Measurements from ENCODE around the gene MRPS14.
"Not testable (repeated sequence)": the region's sequence is repeated elsewhere in the genome, so short reads cannot be mapped to it uniquely, and the experiment has no call there.

The MRPS14 gene

DNA sequence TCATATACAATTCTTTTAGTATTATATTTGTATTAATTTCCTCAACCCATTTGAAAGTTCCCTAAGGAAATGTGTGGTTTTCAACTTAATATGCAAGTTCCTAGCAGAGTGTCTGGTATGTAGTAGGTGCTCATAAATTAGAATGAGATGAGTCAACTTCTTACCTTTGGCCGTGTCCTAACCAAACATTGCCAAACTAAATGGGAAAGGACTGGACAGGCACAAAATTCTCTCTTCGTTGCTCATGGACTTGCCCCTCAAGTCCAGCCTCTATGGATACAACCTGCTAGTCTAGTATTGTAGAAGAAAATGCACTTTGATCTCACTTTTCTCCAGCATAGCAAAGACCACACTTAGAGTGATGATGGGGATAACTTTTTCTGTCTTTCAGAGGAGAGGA lies 11.6 kb upstream of the MRPS14 start:
- Histone ChIP-seq H3K4me3 (no peak overlapping the region), H3K27me3 (no peaks in the 10 kb centered on the region), H3K9ac (no peak overlapping the region), H3K9me3 (replicated peaks in 1 of 11) (no peaks in the 10 kb centered on the region), H4K20me1 (no peaks in the 10 kb centered on the region), H3K36me3 (no peaks in the 10 kb centered on the region), H3K4me2 (no peak overlapping the region), H3K27ac (no peak overlapping the region), H3K4me1 (peaks cover 0 to 23% (median 4%) of the 10 kb centered on the region in 10 experiments; a peak in 7 of 20 replicates)
- TF ChIP-seq Cebpa-rat (IDR thresholded peaks at IDR 0.05), result no peak

DNA sequence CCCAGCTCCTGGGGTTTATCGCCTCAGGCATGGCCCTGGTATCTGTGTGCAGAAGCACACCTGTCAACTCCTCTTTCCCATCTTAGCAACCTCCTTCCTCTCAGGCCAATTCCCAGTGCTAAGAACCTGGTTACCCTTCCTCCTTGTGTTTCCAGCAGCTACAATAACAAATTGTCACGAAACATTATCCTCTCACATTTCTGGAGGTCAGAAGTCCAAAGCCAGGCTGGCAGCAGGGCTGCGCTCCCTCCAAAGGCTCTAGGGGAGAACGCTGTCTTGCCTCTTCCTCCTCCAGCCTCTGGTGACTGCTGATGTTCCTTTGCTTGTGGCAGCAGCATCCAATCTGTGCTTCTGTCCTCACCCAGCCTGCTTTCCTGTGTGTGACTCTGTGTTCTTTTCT lies 10.7 kb upstream of the MRPS14 start:
- Histone ChIP-seq H3K4me2 (no peak overlapping the region), H3K27ac (no peak overlapping the region), H3K9ac (no peak overlapping the region), H3K27me3 (no peaks in the 10 kb centered on the region), H3K9me3 (replicated peaks in 1 of 11) (no peaks in the 10 kb centered on the region), H3K4me1 (peaks cover 0 to 23% (median 5%) of the 10 kb centered on the region in 10 experiments; a peak in 9 of 20 replicates), H3K36me3 (no peaks in the 10 kb centered on the region), H3K4me3 (no peak overlapping the region), H4K20me1 (no peaks in the 10 kb centered on the region)
- TF ChIP-seq Cebpa-rat (IDR thresholded peaks at IDR 0.05), result no peak

DNA sequence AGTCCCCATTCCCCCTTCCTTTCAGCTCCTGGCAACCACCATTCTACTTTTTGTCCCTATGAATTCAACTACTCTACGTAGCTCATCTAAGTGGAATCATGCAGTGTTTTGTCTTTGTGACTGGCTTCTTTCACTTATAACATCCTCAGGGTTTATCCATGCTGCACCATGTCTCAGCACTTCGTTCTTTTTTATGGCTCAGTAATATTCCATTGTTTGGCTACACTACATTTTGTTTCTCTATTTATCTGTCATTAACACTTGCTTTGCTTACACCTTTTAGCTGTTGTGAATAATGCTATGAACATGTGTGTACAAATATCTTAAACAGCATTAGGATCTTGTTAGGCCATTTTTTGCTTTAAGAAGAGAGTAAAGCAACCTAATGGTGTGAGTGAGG lies 1.5 kb upstream of the MRPS14 start:
- Histone ChIP-seq H3K36me3 (peaks cover 0 to 18% (median 13%) of the 10 kb centered on the region in 11 experiments; a peak in 13 of 22 replicates), H3K4me1 (peaks cover 7 to 23% (median 15%) of the 10 kb centered on the region in 10 experiments), H3K27me3 (no peaks in the 10 kb centered on the region), H3K9ac (no peak overlapping the region), H3K4me3 (no peak overlapping the region), H3K27ac (no peak overlapping the region), H3K9me3 (replicated peaks in 1 of 11) (peaks cover 0 to 14% (median 0%) of the 10 kb centered on the region in 11 experiments; a peak in 7 of 22 replicates), H4K20me1 (peaks cover 0 to 13% (median under 1%) of the 10 kb centered on the region in 11 experiments; a peak in 3 of 22 replicates), H3K4me2 (no peak overlapping the region)
- no peak for TF ChIP-seq Cebpa-rat (IDR thresholded peaks at IDR 0.05)

DNA sequence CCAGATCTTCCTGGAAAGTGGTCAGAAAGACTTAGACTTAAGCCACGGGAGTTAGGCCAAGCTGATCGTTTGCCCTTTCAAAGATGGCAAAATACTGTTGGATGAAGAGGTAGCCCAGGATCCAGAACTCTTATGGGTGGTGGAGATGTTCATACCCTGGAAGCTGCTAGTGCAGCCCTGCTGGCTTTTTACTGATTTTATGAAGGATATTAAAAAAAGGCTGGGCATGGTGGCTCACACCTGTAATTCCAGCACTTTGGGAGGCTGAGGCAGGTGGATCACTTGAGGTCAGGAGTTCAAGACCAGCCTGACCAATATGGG lies 657 bp upstream of the MRPS14 start:
- Histone ChIP-seq H3K4me3 (peak overlapping the region; percentile 86 to 96 (median 88)), H3K4me2 (peak overlapping the region; percentile 57 to 78 (median 67))

DNA sequence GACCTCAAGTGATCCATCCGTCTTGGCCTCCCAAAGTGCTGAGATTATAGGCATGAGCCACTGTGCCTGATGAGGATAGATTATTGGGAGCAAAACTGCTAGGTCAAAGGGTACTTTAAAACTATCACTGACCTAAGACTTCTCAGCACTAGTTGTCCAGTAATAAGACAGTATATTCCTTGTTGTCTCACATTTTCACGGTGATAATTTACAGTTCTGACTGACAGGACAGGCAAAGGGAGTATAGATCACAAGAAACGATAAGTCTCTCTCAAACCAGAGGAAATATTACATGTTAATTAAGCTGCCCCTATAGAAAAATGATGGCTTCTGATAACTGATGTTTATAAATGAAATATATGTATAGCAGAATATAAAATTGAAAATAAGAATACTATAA lies 3.7 kb downstream of the MRPS14 start:
- no peak for TF ChIP-seq Cebpa-rat (IDR thresholded peaks at IDR 0.05)
- no peak overlapping the region for H3K9ac ChIP-seq
- H3K4me3 ChIP-seq, result no peak overlapping the region
- H3K27me3 ChIP-seq, result no peaks in the 10 kb centered on the region
- peaks cover 0 to 41% (median 14%) of the 10 kb centered on the region in 11 experiments; a peak in 15 of 22 replicates for H4K20me1 ChIP-seq
- H3K4me1 ChIP-seq, result peaks cover 7 to 38% (median 15%) of the 10 kb centered on the region in 10 experiments
- H3K4me2 ChIP-seq, result no peak overlapping the region
- H3K27ac ChIP-seq, result no peak overlapping the region
- peaks cover 0 to 9% (median 0%) of the 10 kb centered on the region in 11 experiments; a peak in 6 of 22 replicates for H3K9me3 ChIP-seq (replicated peaks in 1 of 11)
- H3K36me3 ChIP-seq, result peaks cover 48 to 70% (median 63%) of the 10 kb centered on the region in 11 experiments

More for the DNA sequence above, 657 bp upstream of the MRPS14 start:
- not testable (repeated sequence) for H3K27me3 ChIP-seq
- peaks cover 7 to 21% (median 13%) of the 10 kb centered on the region in 10 experiments for H3K4me1 ChIP-seq
- H4K20me1 ChIP-seq, result peaks cover 0 to 13% (median 4%) of the 10 kb centered on the region in 11 experiments; a peak in 4 of 22 replicates
- H3K27ac ChIP-seq, result peak overlapping the region; percentile 56 to 93 (median 89); a peak in 21 of 22 replicates
- H3K36me3 ChIP-seq, result peaks cover 6 to 27% (median 20%) of the 10 kb centered on the region in 11 experiments; a peak in 18 of 22 replicates
- H3K9me3 ChIP-seq (replicated peaks in 1 of 11), result peaks cover 0 to 14% (median 0%) of the 10 kb centered on the region in 11 experiments; a peak in 7 of 22 replicates
- H3K9ac ChIP-seq, result peak overlapping the region; percentile 67 to 94 (median 92); a peak in 21 of 22 replicates

DNA sequence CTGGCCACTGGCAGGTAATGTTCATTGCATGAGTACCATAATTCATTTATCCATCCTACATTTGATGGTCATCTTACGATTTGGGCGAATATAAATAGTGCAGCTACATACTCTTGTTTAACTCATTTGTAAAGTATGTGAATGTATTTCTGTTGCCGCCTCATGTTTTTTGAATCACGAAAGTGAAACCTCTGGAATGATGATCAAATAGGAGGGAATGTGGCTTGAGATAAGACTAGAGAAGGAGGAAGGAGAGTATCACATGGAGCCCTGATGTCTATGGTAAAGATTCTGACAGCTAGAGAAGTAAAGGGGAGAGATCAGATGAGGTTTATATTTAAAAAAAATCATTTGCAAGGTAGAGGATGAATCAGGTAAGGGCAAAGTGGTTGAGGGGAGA lies 8.0 kb downstream of the MRPS14 start:
- H3K4me3 ChIP-seq, result no peak overlapping the region
- no peak overlapping the region for H3K4me2 ChIP-seq
- no peaks in the 10 kb centered on the region for H3K9me3 ChIP-seq (replicated peaks in 1 of 11)
- peaks cover 13 to 81% (median 39%) of the 10 kb centered on the region in 11 experiments; a peak in 19 of 22 replicates for H4K20me1 ChIP-seq
- peaks cover 0 to 19% (median 0%) of the 10 kb centered on the region in 10 experiments; a peak in 6 of 20 replicates for H3K4me1 ChIP-seq
- H3K27ac ChIP-seq, result no peak overlapping the region
- H3K9ac ChIP-seq, result no peak overlapping the region
- peaks cover 89 to 100% (median 95%) of the 10 kb centered on the region in 11 experiments for H3K36me3 ChIP-seq
- no peak for TF ChIP-seq Cebpa-rat (IDR thresholded peaks at IDR 0.05)
- no peaks in the 10 kb centered on the region for H3K27me3 ChIP-seq

DNA sequence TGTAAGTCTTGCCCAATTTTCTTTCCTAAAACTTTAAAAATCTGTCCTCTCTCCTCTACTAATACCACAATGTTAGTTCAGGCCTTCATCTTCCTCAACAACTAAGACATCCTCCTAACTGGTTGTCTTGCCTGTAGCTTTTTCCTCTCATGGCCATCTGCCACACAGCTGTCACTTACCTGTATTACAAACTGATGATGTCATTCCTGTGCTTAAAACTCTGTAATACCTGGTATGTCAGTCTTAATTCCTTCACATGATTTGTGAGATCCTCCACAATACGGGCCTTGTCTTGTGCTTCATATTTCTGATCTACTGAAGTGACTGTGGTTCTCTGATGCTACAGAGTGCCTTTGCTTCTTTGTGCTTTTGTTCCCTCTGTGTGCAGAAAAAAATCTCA lies 9.8 kb downstream of the MRPS14 start:
- H3K27ac ChIP-seq, result no peak overlapping the region
- H4K20me1 ChIP-seq, result peaks cover 13 to 88% (median 42%) of the 10 kb centered on the region in 11 experiments; a peak in 18 of 22 replicates
- H3K27me3 ChIP-seq, result no peaks in the 10 kb centered on the region
- H3K4me1 ChIP-seq, result peaks cover 0 to 19% (median 0%) of the 10 kb centered on the region in 10 experiments; a peak in 6 of 20 replicates
- TF ChIP-seq Cebpa-rat (IDR thresholded peaks at IDR 0.05), result no peak
- no peak overlapping the region for H3K4me2 ChIP-seq
- H3K4me3 ChIP-seq, result no peak overlapping the region
- peaks cover 99 to 100% (median 100%) of the 10 kb centered on the region in 11 experiments for H3K36me3 ChIP-seq
- H3K9me3 ChIP-seq (replicated peaks in 1 of 11), result no peaks in the 10 kb centered on the region
- no peak overlapping the region for H3K9ac ChIP-seq

DNA sequence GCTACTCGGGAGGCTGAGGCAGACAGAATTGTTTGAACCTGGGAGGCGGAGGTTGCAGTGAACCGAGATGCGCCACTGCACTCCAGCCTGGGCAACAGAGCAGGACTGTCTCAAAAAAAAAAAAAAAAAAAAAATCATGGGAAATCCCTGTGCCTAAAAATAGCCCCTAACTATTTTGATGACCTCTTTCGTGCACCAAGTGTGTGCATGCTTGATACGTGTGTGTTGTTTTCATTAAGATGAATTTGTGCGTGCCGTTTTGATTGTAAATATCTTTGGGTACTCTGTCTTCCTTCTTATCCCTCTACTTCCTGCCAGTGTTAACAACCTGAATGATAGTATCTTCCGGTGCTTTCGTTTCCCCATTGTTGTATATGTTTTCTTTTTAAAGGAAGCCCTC lies 13.7 kb downstream of the MRPS14 start:
- no peaks in the 10 kb centered on the region for H3K9me3 ChIP-seq (replicated peaks in 1 of 11)
- no peak for TF ChIP-seq Cebpa-rat (IDR thresholded peaks at IDR 0.05)
- H3K4me3 ChIP-seq, result no peak overlapping the region
- H3K4me2 ChIP-seq, result no peak overlapping the region
- H3K27me3 ChIP-seq, result no peaks in the 10 kb centered on the region
- H4K20me1 ChIP-seq, result peaks cover 23 to 100% (median 77%) of the 10 kb centered on the region in 11 experiments; a peak in 18 of 22 replicates
- no peak overlapping the region for H3K9ac ChIP-seq
- no peak overlapping the region for H3K27ac ChIP-seq
- peaks cover 0 to 10% (median 0%) of the 10 kb centered on the region in 10 experiments; a peak in 7 of 20 replicates for H3K4me1 ChIP-seq
- H3K36me3 ChIP-seq, result peaks cover 98 to 100% (median 100%) of the 10 kb centered on the region in 11 experiments

DNA sequence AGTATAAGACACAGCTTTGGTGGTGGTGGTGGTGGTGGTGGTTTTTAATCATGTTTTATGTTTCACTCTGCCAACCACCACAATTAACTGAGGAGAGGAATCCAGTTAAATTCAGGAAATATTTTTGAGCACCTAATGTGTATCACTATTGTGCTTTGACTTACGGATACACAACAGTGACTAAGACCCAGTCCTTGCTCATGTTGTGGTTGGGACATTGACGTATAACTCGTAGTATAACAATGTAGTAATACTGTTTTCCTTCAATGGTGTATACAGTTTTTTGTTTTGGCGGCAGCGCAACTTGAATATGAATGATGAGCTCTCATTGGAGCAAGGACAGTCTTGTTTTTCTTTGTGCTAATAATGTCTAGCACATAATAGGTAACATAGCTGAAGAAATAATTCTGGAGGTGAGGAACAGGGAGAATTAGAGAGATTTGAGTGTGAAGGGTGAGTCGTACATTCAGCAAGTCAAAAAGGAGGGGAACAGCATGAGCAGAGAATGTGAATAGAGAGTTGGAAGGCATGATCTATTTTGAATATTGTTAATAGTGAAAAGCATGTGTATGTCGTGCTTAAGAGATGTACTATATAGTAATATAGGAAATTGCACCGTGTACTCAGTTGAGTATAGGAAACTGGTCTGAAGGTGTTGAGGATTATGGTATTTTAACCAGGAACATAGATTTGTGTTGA lies 18.0 kb downstream of the MRPS14 start:
- peak overlapping the region in 1 of 11 experiments; percentile 89; a peak in 1 of 22 replicates for H3K4me2 ChIP-seq
- no peak for TF ChIP-seq Cebpa-rat (IDR thresholded peaks at IDR 0.05)
- peaks cover 19 to 46% (median 32%) of the 10 kb centered on the region in 10 experiments for H3K4me1 ChIP-seq
- H3K9me3 ChIP-seq (replicated peaks in 1 of 11), result no peaks in the 10 kb centered on the region
- no peak overlapping the region for H3K9ac ChIP-seq
- H3K4me3 ChIP-seq, result no peak overlapping the region
- no peak overlapping the region for H3K27ac ChIP-seq
- peaks cover 51 to 100% (median 94%) of the 10 kb centered on the region in 11 experiments; a peak in 21 of 22 replicates for H4K20me1 ChIP-seq
- no peaks in the 10 kb centered on the region for H3K27me3 ChIP-seq
- H3K36me3 ChIP-seq, result peaks cover 55 to 85% (median 65%) of the 10 kb centered on the region in 11 experiments

Data from BLaER1 treated with 17β-estradiol and CSF1 and Interleukin-3, amounts not matched to agents 10 nM and 100 nM (cell line).